Measurements from ENCODE around the gene C1QB.

C1QB gene, protein sequence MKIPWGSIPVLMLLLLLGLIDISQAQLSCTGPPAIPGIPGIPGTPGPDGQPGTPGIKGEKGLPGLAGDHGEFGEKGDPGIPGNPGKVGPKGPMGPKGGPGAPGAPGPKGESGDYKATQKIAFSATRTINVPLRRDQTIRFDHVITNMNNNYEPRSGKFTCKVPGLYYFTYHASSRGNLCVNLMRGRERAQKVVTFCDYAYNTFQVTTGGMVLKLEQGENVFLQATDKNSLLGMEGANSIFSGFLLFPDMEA

DNA sequence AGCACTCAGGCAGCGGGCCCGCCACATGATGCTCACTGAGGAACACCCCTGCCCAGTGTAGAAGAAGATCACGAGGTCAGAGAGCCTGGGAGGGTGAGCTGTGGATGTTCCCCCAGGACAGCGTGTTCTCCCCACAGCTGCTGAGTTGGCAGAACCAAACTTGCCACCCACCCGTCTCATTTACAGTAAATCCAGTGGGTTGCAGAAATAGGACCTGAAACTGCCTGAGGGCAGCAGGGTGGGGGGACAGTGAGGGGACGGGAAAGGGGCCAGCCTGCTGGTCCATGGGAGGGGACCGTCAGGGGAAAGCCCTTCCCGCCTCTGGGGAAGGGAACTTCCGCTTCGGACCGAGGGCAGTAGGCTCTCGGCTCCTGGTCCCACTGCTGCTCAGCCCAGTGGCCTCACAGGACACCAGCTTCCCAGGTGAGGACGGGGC lies at the start of gene C1QB:
Gene C1QB (plus strand): TSS at position 356 of the 436 bp plus-strand sequence. CDS start 6,227 bp downstream, outside the sequence.
- Mint-ChIP-seq H3K4me1 (no peaks in the 10 kb centered on the region), H3K4me3 (no peak within 1 kb of the TSS), H3K27ac (no peak within 1 kb of the TSS), H3K9me3 (no peaks in the 10 kb centered on the region), H3K36me3 (no peaks in the 10 kb centered on the region), H3K27me3 (peaks cover 6% of the 10 kb centered on the region)
- DNase-seq (ENCODE audit: low spot score in 2 of 2) (no peak), ATAC-seq (ENCODE audit: low read depth) (no peak)

DNA sequence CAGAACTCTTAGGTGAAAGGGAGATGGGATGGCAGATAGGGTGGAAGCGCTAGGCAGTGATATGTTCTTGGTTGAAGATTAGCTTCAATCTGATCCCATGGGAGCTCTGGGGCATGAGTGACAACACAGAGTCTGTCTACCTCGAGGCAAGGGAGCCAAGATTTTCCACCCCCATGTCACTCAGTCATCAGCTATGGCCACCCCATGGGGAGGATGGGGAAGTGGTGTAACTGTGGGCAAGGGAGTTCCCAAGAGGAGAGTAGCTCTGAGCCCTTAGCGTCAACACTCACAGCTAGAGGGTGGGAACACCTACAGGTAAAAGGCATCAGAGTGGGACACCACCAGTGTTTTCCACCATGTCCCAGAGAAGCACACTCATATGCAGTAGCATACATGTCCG lies 46.9 kb upstream of the C1QB start:
- H3K9me3 Mint-ChIP-seq, result no peaks in the 10 kb centered on the region
- H3K27ac Mint-ChIP-seq, result no peak overlapping the region
- ATAC-seq (ENCODE audit: low read depth), result no peak
- no peak overlapping the region for H3K4me3 Mint-ChIP-seq
- peaks cover 24% of the 10 kb centered on the region for H3K27me3 Mint-ChIP-seq
- DNase-seq (ENCODE audit: low spot score in 2 of 2), result no peak
- H3K36me3 Mint-ChIP-seq, result no peaks in the 10 kb centered on the region
- H3K4me1 Mint-ChIP-seq, result no peaks in the 10 kb centered on the region

DNA sequence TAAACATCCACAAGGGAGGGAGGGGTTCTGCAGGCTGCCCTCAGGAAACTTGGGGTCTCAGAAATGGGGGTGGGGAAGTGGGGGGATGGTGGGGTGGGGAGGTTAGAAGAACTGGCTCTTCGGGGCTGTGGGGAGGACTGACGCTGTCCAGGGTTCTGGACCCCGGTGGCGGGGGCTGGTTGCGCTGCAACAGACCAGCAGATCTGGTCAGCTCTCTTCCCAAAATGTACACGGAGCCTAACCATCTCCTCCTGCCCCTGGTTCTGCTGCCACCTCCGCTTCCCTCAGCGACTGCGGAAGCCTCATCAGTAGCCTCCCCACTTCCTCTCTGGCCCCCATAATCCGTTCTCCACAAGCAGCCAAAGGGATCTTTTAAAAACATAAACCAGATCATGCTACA lies 45.9 kb upstream of the C1QB start:
- ATAC-seq (ENCODE audit: low read depth) (no peak), DNase-seq (ENCODE audit: low spot score in 2 of 2) (no peak)
- no peaks in the 10 kb centered on the region for H3K36me3 Mint-ChIP-seq
- peaks cover 21% of the 10 kb centered on the region for H3K27me3 Mint-ChIP-seq
- no peaks in the 10 kb centered on the region for H3K9me3 Mint-ChIP-seq
- no peak overlapping the region for H3K4me3 Mint-ChIP-seq
- no peak overlapping the region for H3K27ac Mint-ChIP-seq
- H3K4me1 Mint-ChIP-seq, result no peaks in the 10 kb centered on the region

DNA sequence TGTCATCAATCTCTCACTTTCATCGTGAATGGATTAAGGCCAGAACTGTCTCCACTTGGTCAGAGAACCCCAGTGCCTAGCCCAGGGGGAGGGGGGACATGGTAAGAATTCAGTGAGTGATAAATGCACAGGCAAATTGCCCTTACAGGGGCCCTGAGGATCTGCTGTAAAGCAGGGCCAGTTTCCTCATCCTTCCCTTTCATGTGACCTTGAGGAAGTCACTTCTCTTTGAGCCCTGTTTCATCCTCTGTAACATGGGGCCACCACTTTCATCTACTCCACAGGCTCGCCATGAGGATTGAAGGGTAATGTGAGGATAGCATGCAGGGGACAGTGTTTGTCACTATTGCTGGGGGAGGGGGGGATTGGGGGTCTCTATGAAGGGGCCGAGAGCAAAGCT lies 44.7 kb upstream of the C1QB start:
- Mint-ChIP-seq H3K27me3 (peaks cover 24% of the 10 kb centered on the region), H3K27ac (no peak overlapping the region), H3K4me3 (no peak overlapping the region), H3K36me3 (no peaks in the 10 kb centered on the region), H3K9me3 (no peaks in the 10 kb centered on the region), H3K4me1 (no peaks in the 10 kb centered on the region)
- ATAC-seq (ENCODE audit: low read depth) (no peak), DNase-seq (ENCODE audit: low spot score in 2 of 2) (no peak)

DNA sequence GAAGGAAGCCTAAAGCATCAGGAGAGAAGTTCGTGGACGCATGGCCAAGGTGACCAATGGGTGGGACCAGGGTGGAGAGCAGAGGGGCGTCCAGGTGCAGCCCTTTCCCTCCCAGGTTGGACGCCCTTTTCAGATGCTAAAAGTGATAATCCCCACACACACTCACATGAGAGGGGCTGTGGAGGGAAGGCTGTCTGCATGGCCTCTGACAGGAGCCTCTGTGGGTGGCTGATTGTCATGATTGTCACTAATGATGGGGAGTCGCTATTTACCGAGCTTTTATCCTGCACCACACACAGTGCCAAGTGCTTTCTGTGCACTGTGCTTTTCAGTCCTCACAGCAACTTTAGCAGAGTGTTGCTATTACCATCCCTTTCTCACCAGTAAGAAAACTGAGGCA lies 43.7 kb upstream of the C1QB start:
- H3K4me3 Mint-ChIP-seq, result no peak overlapping the region
- ATAC-seq (ENCODE audit: low read depth) (no peak), DNase-seq (ENCODE audit: low spot score in 2 of 2) (no peak)
- H3K4me1 Mint-ChIP-seq, result no peaks in the 10 kb centered on the region
- no peaks in the 10 kb centered on the region for H3K36me3 Mint-ChIP-seq
- no peak overlapping the region for H3K27ac Mint-ChIP-seq
- peaks cover 23% of the 10 kb centered on the region for H3K27me3 Mint-ChIP-seq
- no peaks in the 10 kb centered on the region for H3K9me3 Mint-ChIP-seq

DNA sequence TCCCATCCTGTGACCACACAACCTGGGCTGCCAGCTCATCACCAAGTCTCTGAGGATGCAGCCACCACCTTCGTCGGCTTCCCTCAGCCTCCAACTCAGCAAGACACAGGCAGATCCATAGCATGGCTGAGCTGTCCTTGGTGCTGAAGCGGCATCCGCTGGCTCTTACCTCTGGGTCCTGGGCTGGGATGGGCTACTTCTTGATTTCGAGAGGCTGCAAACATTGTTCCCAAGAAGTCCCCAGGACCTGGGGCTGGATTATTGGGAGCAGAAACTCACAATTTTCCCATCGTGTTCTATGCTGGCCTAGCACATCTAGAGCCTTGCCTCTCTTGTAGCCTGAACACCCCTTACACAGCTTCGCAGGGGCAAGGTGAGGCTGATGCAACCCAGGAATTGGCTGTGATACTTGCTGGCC lies 41.5 kb upstream of the C1QB start:
- DNase-seq (ENCODE audit: low spot score in 2 of 2) (no peak), ATAC-seq (ENCODE audit: low read depth) (no peak)
- Mint-ChIP-seq H3K4me3 (no peak overlapping the region), H3K27ac (no peak overlapping the region), H3K4me1 (no peaks in the 10 kb centered on the region), H3K36me3 (no peaks in the 10 kb centered on the region), H3K27me3 (peaks cover 23% of the 10 kb centered on the region), H3K9me3 (no peaks in the 10 kb centered on the region)

DNA sequence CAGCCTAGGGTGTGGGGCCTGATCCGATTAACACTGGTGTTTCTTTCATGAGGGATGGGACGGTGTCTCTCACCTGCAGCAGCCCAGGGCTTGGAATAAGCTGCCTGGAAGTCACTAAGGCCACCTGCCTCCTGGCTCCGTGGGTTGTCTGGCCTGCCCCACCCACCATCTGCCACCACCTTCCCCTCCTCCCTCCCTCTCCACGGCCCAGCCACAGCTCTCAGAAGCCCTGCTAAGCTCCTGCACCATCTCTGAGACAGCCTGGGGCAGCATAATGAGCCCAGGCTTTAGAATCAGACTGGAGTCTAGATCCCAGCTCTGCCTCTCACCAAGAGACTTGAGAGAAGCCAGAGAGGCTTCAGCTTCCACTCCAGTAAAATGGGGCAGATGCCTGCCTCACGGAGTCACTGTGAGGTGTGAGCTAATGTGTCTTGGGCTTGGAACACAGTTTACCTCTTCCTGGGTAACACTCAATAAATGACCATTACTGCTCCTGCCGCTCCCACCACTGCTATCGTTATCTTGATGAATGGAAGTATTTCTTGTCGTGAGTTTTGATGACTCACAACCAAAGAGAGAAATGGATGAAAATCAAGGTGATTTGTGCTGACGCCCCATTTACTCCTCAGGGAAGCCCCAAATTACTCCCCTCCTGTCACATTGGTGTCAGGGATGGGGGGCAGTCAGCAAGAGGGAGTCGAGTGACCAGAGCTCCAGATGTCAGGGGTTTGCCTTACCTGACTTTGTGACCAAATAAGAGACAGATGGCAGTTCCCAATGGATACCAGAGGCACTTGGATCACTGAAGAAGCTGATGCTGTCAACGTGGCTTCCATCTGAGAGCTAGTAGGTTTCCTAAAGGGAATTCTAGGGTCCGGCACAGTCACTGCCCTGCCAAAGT lies 40.1 kb upstream of the C1QB start:
- DNase-seq (ENCODE audit: low spot score in 2 of 2) (no peak), ATAC-seq (ENCODE audit: low read depth) (no peak)
- Mint-ChIP-seq H3K4me3 (no peak overlapping the region), H3K27ac (no peak overlapping the region), H3K9me3 (no peaks in the 10 kb centered on the region), H3K4me1 (no peaks in the 10 kb centered on the region), H3K27me3 (peaks cover 27% of the 10 kb centered on the region), H3K36me3 (no peaks in the 10 kb centered on the region)

DNA sequence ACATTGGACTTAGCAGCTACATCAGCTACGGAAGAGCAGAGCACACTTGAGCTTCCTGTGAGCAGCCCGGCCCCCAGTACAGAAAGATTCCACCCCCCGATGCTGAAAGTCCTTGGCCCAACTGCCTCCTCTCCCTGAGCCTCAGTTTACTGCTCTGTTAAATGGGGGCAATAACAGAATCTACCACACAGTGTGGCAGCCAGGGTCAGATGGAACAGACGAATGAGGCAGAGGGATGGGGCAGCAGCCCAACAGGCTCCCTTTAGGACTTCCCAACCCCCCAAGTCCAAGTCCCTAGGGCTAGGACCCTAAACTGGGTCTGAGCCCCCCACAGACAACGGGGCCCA lies 39.5 kb upstream of the C1QB start:
- H3K27me3 Mint-ChIP-seq, result peaks cover 23% of the 10 kb centered on the region
- H3K9me3 Mint-ChIP-seq, result no peaks in the 10 kb centered on the region
- H3K36me3 Mint-ChIP-seq, result no peaks in the 10 kb centered on the region

DNA sequence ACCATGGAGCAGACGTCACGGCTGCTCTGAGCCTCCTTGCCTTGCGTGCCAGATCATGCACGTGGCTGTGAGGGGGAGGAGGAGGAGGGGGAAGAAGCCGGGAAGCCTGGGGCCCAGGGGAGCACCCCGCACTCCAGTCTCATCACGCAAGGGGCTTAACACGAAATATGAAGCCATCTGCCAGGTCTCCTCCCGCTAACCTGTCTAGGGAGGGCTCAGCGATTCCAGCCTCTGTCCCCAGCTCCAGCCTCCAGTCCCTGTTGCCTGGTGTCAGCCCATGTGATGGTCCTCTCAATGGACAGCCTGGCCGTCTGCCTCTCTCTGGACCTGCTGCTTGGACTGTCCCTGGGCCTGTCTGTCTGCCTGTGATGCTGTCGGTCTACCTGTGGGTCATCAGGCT lies 39.1 kb upstream of the C1QB start:
- Mint-ChIP-seq H3K4me3 (no peak overlapping the region), H3K27ac (no peak overlapping the region), H3K36me3 (no peaks in the 10 kb centered on the region), H3K27me3 (peaks cover 23% of the 10 kb centered on the region), H3K9me3 (no peaks in the 10 kb centered on the region), H3K4me1 (no peaks in the 10 kb centered on the region)
- ATAC-seq (ENCODE audit: low read depth) (no peak), DNase-seq (ENCODE audit: low spot score in 2 of 2) (no peak)

More for the DNA sequence above, 39.5 kb upstream of the C1QB start:
- no peaks in the 10 kb centered on the region for H3K4me1 Mint-ChIP-seq
- DNase-seq (ENCODE audit: low spot score in 2 of 2) (no peak), ATAC-seq (ENCODE audit: low read depth) (no peak)
- no peak overlapping the region for H3K27ac Mint-ChIP-seq
- no peak overlapping the region for H3K4me3 Mint-ChIP-seq

DNA sequence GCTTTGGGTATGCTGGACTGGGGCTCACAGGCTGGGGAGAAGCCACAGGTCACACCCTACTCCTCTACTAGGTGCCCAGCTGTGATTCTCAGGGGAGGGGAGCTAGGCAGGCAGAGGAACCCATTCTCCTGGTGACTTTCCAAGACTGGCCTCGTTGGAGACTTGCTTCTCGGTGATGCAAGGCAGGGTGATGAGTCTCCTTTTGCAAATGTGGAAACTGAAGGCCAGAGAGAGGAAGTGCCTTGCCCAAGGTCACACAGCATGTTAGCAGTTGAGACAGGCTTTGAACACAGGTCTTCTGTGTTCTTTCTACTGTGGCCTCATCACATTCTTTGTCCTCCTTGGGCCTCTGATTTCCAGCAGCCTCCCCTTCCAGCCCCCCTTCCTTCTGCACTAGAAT lies 37.1 kb upstream of the C1QB start:
- DNase-seq (ENCODE audit: low spot score in 2 of 2) (no peak), ATAC-seq (ENCODE audit: low read depth) (no peak)
- no peak overlapping the region for H3K4me3 Mint-ChIP-seq
- no peaks in the 10 kb centered on the region for H3K36me3 Mint-ChIP-seq
- no peaks in the 10 kb centered on the region for H3K4me1 Mint-ChIP-seq
- H3K27ac Mint-ChIP-seq, result no peak overlapping the region
- peaks cover 22% of the 10 kb centered on the region for H3K27me3 Mint-ChIP-seq
- no peaks in the 10 kb centered on the region for H3K9me3 Mint-ChIP-seq

DNA sequence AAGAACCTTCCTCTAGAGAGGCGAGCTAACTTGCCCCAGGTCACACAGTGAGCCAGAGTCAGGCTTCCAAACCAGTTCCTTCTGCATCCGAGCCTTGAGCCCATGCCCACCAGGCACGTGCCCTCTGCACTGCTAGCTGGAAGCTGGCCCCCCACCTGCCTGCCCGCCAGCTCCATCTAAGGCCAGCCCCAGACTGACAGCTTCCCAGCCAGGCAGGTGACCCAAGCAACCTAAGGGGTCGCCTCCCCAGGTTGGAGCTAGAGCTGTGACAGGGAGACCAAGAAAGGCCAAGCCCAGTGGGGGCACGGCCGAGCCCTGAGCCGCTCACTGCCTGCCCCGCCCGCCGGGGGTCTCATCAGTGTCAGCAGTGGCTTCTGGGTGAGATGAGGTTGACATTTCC lies 36.5 kb upstream of the C1QB start:
- Mint-ChIP-seq H3K27ac (no peak overlapping the region), H3K36me3 (no peaks in the 10 kb centered on the region), H3K4me1 (no peaks in the 10 kb centered on the region), H3K9me3 (no peaks in the 10 kb centered on the region), H3K27me3 (peaks cover 24% of the 10 kb centered on the region), H3K4me3 (no peak overlapping the region)
- ATAC-seq (ENCODE audit: low read depth) (no peak), DNase-seq (ENCODE audit: low spot score in 2 of 2) (no peak)

DNA sequence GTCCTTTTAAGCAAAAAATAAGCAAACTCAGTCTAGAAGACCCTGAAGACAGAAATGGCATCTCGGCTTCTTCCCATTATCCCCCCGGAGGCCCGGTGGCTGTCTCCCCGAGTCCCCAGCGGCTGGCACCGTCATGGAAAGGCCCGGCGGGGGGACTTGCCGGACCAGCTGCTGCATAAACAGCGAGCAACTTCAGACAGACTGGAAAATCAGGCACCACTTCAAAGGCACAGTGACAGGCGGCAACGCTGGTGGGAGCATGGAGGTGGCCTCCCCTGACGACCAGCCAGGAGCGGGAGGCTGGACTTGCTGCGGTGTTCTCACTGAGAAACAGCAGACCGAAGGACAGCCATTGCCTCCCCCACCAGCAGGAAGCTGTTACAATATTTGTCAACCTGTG lies 35.0 kb upstream of the C1QB start:
- Mint-ChIP-seq H3K4me3 (no peak overlapping the region), H3K4me1 (no peaks in the 10 kb centered on the region), H3K27me3 (peaks cover 20% of the 10 kb centered on the region), H3K9me3 (no peaks in the 10 kb centered on the region), H3K36me3 (no peaks in the 10 kb centered on the region), H3K27ac (no peak overlapping the region)
- DNase-seq (ENCODE audit: low spot score in 2 of 2) (no peak), ATAC-seq (ENCODE audit: low read depth) (no peak)

DNA sequence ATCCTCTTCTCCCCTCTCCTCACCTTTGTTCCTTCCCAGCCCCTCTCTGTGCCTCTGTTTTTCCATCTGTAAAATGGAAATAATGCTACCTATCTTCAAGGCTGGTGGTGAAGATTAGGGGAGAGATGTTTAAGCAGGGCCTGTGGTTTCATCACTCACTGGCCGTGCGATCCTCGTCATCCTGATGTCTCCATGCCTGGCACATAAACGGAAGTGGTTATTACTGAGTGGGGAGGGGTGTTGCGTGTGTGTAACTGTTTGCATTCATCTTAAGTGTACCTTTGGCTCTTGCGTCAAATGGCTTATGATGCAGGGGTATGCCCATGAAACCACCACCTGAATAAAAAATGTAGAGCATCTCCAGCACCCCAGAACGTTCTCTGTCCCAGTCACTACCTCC lies 33.8 kb upstream of the C1QB start:
- DNase-seq (ENCODE audit: low spot score in 2 of 2) (no peak), ATAC-seq (ENCODE audit: low read depth) (no peak)
- H3K4me3 Mint-ChIP-seq, result no peak overlapping the region
- no peak overlapping the region for H3K27ac Mint-ChIP-seq
- no peaks in the 10 kb centered on the region for H3K9me3 Mint-ChIP-seq
- H3K4me1 Mint-ChIP-seq, result no peaks in the 10 kb centered on the region
- H3K27me3 Mint-ChIP-seq, result peaks cover 19% of the 10 kb centered on the region
- H3K36me3 Mint-ChIP-seq, result no peaks in the 10 kb centered on the region

DNA sequence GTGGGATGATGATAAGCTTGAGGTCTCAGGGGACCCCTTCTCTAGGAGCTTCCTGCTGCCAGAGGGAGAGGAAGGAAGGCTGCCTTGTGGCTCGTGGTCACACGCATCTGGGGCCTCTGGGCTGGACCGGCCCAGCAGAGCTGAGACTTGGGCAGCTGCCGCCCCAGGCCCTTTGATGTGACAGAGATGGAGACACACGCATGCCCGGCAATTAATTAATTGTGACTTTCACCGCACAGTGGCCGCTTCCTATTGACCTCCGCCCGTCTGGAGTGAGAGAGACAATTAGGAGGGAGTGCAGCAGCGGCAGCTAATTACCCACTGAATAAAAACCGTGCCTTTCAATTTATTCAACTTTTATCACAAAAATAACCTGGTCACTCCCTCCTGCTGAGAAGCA lies 33.2 kb upstream of the C1QB start:
- Mint-ChIP-seq H3K27me3 (peaks cover 19% of the 10 kb centered on the region), H3K27ac (no peak overlapping the region)

DNA sequence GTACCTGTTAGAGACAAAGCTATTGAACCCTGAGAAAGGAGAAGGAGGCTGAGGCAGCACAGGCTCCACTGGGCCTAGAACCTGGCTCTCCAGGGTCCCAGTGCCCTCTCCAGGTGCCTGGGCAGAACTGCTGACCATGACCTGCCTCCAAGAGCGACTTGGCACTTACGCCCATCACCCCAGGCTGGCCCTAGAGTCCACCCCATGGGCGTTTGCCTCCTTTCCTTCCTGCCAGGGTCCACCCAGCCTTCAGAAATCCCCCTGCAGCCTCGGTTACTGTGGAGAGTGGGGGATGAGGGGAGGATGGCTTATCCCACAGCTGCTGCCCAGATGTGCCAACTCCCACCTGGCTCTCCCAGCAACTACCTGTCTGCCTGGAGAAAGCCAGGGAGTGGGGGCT lies 31.3 kb upstream of the C1QB start:
- H3K27me3 Mint-ChIP-seq, result peaks cover 18% of the 10 kb centered on the region

More for the DNA sequence above, 33.2 kb upstream of the C1QB start:
- Mint-ChIP-seq H3K9me3 (no peaks in the 10 kb centered on the region), H3K4me3 (no peak overlapping the region), H3K4me1 (no peaks in the 10 kb centered on the region), H3K36me3 (no peaks in the 10 kb centered on the region)
- DNase-seq (ENCODE audit: low spot score in 2 of 2) (no peak), ATAC-seq (ENCODE audit: low read depth) (no peak)

More for the DNA sequence above, 31.3 kb upstream of the C1QB start:
- Mint-ChIP-seq H3K36me3 (no peaks in the 10 kb centered on the region), H3K9me3 (no peaks in the 10 kb centered on the region), H3K4me1 (no peaks in the 10 kb centered on the region), H3K4me3 (no peak overlapping the region), H3K27ac (no peak overlapping the region)
- DNase-seq (ENCODE audit: low spot score in 2 of 2) (no peak), ATAC-seq (ENCODE audit: low read depth) (no peak)

All from memory B cell (primary cell).